PC-9 (cell line): ENCODE data around the gene SMOC2.

ENCODE experiments used
- EZH2 ChIP-seq: fragments of 200-600 bp; sonication (generic); IDR thresholded peaks from 2 replicates; pipeline ENCODE4 v1.8.0; 2017; ENCODE audit warnings: antibody characterized with exemption, low read depth
- TF ChIP-seq, protein P1 (sequence below): fragments of 200-600 bp; sonication (generic); conservative IDR thresholded peaks from 2 replicates; pipeline ENCODE4 v1.6.1; 2017; ENCODE audit warnings: mixed run types, antibody characterized with exemption, mild to moderate bottlenecking, moderate library complexity

DNA sequence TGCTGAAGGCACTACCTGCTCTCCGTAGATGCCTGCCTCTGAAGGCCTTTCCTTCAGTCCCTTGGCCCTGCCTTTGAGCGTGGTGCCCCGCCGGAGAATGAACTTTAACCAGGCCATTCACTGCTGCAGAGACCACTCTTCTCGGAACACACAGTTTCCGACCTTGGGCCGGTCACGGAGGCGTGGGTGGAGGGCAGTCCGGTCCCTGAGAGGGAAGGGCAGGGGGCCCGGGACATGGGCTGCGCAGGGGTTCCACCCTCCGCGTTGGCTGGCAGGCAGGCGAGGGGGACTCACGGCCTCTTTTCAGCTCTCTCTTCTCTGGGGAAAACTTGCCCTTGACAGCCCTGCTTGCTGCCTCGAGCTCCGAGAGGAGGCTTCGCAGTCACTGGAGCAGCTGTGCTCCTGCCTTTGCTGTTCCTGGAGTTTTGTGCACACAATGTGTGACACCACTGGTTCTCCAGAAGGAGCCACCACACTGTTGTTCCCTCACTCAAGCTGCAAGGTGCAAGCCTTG lies 187.8 kb downstream of the SMOC2 start:
- TF ChIP-seq, protein P1, sequence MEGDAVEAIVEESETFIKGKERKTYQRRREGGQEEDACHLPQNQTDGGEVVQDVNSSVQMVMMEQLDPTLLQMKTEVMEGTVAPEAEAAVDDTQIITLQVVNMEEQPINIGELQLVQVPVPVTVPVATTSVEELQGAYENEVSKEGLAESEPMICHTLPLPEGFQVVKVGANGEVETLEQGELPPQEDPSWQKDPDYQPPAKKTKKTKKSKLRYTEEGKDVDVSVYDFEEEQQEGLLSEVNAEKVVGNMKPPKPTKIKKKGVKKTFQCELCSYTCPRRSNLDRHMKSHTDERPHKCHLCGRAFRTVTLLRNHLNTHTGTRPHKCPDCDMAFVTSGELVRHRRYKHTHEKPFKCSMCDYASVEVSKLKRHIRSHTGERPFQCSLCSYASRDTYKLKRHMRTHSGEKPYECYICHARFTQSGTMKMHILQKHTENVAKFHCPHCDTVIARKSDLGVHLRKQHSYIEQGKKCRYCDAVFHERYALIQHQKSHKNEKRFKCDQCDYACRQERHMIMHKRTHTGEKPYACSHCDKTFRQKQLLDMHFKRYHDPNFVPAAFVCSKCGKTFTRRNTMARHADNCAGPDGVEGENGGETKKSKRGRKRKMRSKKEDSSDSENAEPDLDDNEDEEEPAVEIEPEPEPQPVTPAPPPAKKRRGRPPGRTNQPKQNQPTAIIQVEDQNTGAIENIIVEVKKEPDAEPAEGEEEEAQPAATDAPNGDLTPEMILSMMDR, result no peak
- no peak for TF ChIP-seq EZH2
